Parathyroid adenoma (tissue), 2 donors: ENCODE measurements around the gene PXDN.

ENCODE experiments used
- H2AFZ ChIP-seq: fragments of 300-600 bp; sonication (generic); one replicate; pipeline ENCODE4 v1.7.0; 2017; ENCODE audit warnings: antibody characterized with exemption, mild to moderate bottlenecking
- H3K27ac ChIP-seq: fragments of 300-600 bp; sonication (generic); one replicate; pipeline ENCODE4 v1.7.0; 2017
- H3K27me3 ChIP-seq: fragments of 300-600 bp; sonication (generic); one replicate; pipeline ENCODE4 v1.7.0; 2017; ENCODE audit warnings: low read length; ENCODE audit not compliant: control insufficient read depth, insufficient read depth
- H3K36me3 ChIP-seq: fragments of 300-600 bp; sonication (generic); one replicate; pipeline ENCODE4 v1.7.0; 2017; ENCODE audit warnings: low read length; ENCODE audit not compliant: control insufficient read depth, insufficient read depth
- H3K4me1 ChIP-seq: fragments of 300-600 bp; sonication (generic); one replicate; pipeline ENCODE4 v1.7.0; 2017; ENCODE audit warnings: control low read depth
- H3K4me2 ChIP-seq: fragments of 300-600 bp; sonication (generic); one replicate; pipeline ENCODE4 v1.7.0; 2017; ENCODE audit warnings: low read length
- H3K4me3 ChIP-seq: fragments of 300-600 bp; sonication (generic); one replicate; pipeline ENCODE4 v1.7.0; 2017; ENCODE audit warnings: low read depth, low read length
- H3K79me2 ChIP-seq: fragments of 300-600 bp; sonication (generic); one replicate; pipeline ENCODE4 v1.7.0; 2017; ENCODE audit warnings: control low read depth
- H3K9ac ChIP-seq: fragments of 300-600 bp; sonication (generic); one replicate; pipeline ENCODE4 v1.7.0; 2017; ENCODE audit warnings: mild to moderate bottlenecking
- H3K9me3 ChIP-seq: fragments of 300-600 bp; sonication (generic); one replicate; pipeline ENCODE4 v1.7.0; 2017; ENCODE audit warnings: low read length; ENCODE audit not compliant: control insufficient read depth
- CTCF ChIP-seq: fragments of 300-600 bp; sonication (generic); IDR thresholded peaks from one replicate; pipeline ENCODE4 v1.7.0; 2017; ENCODE audit warnings: antibody characterized with exemption, mild to moderate bottlenecking
- donor health status: primary hyperparathyroidism.

The PXDN gene

GRCh38 chr2:1617425-1618021 is 126.8 kb downstream of the PXDN start:
- no peaks in the 10 kb centered on the region for H3K79me2 ChIP-seq
- no peak overlapping the region for H3K9ac ChIP-seq
- TF ChIP-seq CTCF: no peak
- H3K4me3 ChIP-seq: no peak overlapping the region
- no peaks in the 10 kb centered on the region for H3K36me3 ChIP-seq
- H3K27ac ChIP-seq: no peak overlapping the region
- H3K4me1 ChIP-seq: no peaks in the 10 kb centered on the region
- H3K4me2 ChIP-seq: no peak overlapping the region
- no peaks in the 10 kb centered on the region for H3K9me3 ChIP-seq
- no peaks in the 10 kb centered on the region for H3K27me3 ChIP-seq
- no peak overlapping the region for H2AFZ ChIP-seq

- no peaks in the 10 kb centered on the region for H3K79me2 ChIP-seq
- no peak overlapping the region for H3K4me2 ChIP-seq
- no peak overlapping the region for H3K9ac ChIP-seq
- H3K4me3 ChIP-seq: no peak overlapping the region
- no peaks in the 10 kb centered on the region for H3K27me3 ChIP-seq
- no peak overlapping the region for H3K27ac ChIP-seq
- H3K4me1 ChIP-seq: no peaks in the 10 kb centered on the region
- no peak overlapping the region for H2AFZ ChIP-seq
- TF ChIP-seq CTCF: no peak
- no peaks in the 10 kb centered on the region for H3K9me3 ChIP-seq
- no peaks in the 10 kb centered on the region for H3K36me3 ChIP-seq
Observed at GRCh38 chr2:1614564-1614963, 129.8 kb downstream of the PXDN start.

- no peak for TF ChIP-seq CTCF
- H2AFZ ChIP-seq: no peak overlapping the region
Observed at GRCh38 chr2:1613731-1614354, 130.5 kb downstream of the PXDN start.

GRCh38 chr2:1613078-1613445 is 131.3 kb downstream of the PXDN start:
- Histone ChIP-seq H3K4me3 (no peak overlapping the region), H3K4me2 (no peak overlapping the region), H3K9me3 (no peaks in the 10 kb centered on the region), H3K79me2 (no peaks in the 10 kb centered on the region), H2AFZ (no peak overlapping the region), H3K9ac (no peak overlapping the region), H3K36me3 (no peaks in the 10 kb centered on the region), H3K4me1 (no peaks in the 10 kb centered on the region), H3K27me3 (no peaks in the 10 kb centered on the region), H3K27ac (no peak overlapping the region)
- TF ChIP-seq CTCF: no peak

More at GRCh38 chr2:1613731-1614354, 130.5 kb downstream of the PXDN start:
- Histone ChIP-seq H3K4me3 (no peak overlapping the region), H3K79me2 (no peaks in the 10 kb centered on the region), H3K36me3 (no peaks in the 10 kb centered on the region), H3K9ac (no peak overlapping the region), H3K27ac (no peak overlapping the region), H3K4me2 (no peak overlapping the region), H3K4me1 (no peaks in the 10 kb centered on the region), H3K27me3 (no peaks in the 10 kb centered on the region), H3K9me3 (no peaks in the 10 kb centered on the region)
